Purkinje cell (primary cell): Measurements from ENCODE around the gene CLPSL1. TPM values are rescaled to one million over a fixed set of nuclear protein-coding genes. Genes with fewer than 3 reads are reported as not detected.

Experiments
- polyA plus RNA-seq: library from polyadenylated mRNA; unstranded; fragments of >200 nt; fragmentation: Nextera tagmentation; gene quantifications from 2 replicates; pipeline ENCODE4 v1.2.1, GENCODE V29; 2014

Gene CLPSL1, protein sequence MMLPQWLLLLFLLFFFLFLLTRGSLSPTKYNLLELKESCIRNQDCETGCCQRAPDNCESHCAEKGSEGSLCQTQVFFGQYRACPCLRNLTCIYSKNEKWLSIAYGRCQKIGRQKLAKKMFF
- polyA plus RNA-seq, result not detected in 2 replicates

GRCh38 chr6:35780719-35781118 is at the start of gene CLPSL1:
Gene CLPSL1, plus strand, starts transcription at chr6:35781019. Its CDS starts 92 bp downstream, at chr6:35781111.

GRCh38 chr6:35736982-35737412 is 43.8 kb upstream of the CLPSL1 start, which contains the start of gene ARMC12:
Gene ARMC12, plus strand, starts transcription at chr6:35737032. Its CDS starts 77 bp downstream, at chr6:35737109.

GRCh38 chr6:35776364-35777215 is 4.2 kb upstream of the CLPSL1 start, which contains the start of gene CLPSL2:
Gene CLPSL2, plus strand, starts transcription at chr6:35776598. Its CDS starts 21 bp downstream, at chr6:35776619.

DNA sequence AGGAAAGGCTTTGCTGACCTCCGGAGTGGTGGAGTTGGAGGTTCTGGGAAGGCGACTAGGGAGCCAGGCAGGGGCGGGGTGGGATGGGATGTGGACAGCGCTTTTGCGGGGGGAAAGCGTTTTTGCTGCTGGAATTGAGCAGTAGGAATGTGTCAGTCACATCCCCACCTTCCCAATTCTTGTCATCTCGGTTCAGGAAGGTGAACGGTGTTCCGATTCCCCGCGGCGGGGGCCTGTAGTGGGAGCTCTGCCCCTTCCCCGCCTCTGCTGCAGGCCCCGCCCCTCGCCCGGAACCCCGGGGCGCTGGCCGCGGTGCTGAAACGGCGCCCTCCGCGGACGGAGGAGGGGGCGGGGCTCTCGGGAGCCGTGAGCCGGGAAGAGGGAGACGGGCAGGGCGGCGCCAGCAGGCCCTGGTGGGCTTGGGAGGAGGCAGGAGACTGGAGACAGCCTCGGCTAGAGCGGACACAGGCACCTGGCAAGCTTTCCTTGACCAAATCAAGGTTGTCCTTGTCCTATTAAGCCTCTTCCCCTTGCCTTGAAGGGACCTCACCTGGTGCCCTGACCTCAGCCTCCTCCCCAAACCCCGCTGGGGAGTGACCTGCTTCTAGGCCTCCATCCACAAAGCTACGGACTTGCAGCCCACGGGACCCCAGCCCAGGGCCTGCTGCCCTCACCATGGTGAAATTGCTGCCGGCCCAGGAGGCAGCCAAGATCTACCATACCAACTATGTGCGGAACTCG is 24.3 kb downstream of the CLPSL1 start, which contains the start of gene LHFPL5:
Gene LHFPL5, plus strand, starts transcription at position 357 of the 741 bp plus-strand sequence. Its CDS starts 319 bp downstream, at position 676.

Other genes with a start within 250 kb of the CLPSL1 start
- 0.43 TPM in 1 of 2 replicates, not detected in the other for gene FKBP5, start 92.1 kb upstream of the CLPSL1 start, polyA plus RNA-seq
- not detected in 2 replicates for gene ARMC12, start 44.0 kb upstream of the CLPSL1 start, polyA plus RNA-seq
- gene CLPSL2, start 4.4 kb upstream of the CLPSL1 start, polyA plus RNA-seq, result 1.9 TPM in 1 of 2 replicates, not detected in the other
- gene CLPS, start 16.3 kb downstream of the CLPSL1 start, polyA plus RNA-seq, result not detected in 2 replicates
- gene LHFPL5, start 24.3 kb downstream of the CLPSL1 start, polyA plus RNA-seq, result not detected in 2 replicates
- 94.4 and 137 TPM in 2 replicates for gene SRPK1, start 140.1 kb downstream of the CLPSL1 start, polyA plus RNA-seq
- gene SLC26A8, start 243.6 kb downstream of the CLPSL1 start, polyA plus RNA-seq, result 1.4 and 2.9 TPM in 2 replicates
- gene MAPK14, start 246.8 kb downstream of the CLPSL1 start, polyA plus RNA-seq, result 8.6 and 10.1 TPM in 2 replicates